ENCODE measurements around the gene EXTL1.

EXTL1 gene

DNA sequence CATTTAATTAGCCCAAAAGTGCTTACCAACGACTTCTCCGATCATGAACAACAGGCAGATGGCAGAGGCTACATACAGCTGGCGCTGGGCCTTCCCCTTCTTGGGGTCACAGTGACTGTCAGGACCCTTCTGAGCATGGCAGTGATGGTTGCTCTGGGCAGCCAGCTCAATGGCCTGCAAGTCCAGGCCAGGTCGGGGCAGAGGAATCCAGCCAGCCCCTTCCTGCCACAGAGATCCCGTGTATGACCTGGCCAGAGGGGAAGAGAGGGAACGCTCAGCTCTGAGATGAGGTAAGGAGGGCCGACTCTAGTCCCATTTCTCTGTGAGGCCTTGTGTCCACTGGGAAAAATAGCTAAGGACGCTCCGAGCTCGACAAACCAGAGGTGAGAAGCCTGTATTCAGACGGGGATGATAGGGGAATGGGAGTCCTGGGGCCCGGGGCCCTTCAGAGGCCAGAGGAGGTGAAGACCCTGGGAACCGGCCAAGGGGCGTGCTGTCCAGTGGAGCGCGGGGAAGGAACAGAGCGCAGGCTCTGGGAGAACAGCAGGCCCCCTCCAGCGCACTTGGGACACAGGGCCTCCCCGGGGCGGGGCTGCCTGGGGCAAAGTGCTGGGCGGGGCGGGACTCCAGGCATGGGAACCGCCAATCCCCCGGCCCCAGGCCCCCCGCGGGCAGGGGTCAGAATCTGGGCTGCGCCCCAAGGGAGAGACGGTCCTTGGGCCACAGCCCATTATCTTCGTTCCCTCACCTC, 23.6 kb downstream of the EXTL1 start:
- peaks cover 2% of the 10 kb centered on the region for H3K36me3 Mint-ChIP-seq (ENCODE audit: insufficient read depth)
- H3K27me3 Mint-ChIP-seq: peaks cover 76% of the 10 kb centered on the region
- DNase-seq (ENCODE audit: low spot score in 2 of 2) (no peak), ATAC-seq (replicated peaks; ENCODE audit: extremely low read depth, poor library complexity, severe bottlenecking) (no peak)
- H3K9me3 Mint-ChIP-seq: no peaks in the 10 kb centered on the region
- no peak overlapping the region for H3K4me3 Mint-ChIP-seq
- no peaks in the 10 kb centered on the region for H3K4me1 Mint-ChIP-seq
- no peak overlapping the region for H3K27ac Mint-ChIP-seq (ENCODE audit: low read depth)

DNA sequence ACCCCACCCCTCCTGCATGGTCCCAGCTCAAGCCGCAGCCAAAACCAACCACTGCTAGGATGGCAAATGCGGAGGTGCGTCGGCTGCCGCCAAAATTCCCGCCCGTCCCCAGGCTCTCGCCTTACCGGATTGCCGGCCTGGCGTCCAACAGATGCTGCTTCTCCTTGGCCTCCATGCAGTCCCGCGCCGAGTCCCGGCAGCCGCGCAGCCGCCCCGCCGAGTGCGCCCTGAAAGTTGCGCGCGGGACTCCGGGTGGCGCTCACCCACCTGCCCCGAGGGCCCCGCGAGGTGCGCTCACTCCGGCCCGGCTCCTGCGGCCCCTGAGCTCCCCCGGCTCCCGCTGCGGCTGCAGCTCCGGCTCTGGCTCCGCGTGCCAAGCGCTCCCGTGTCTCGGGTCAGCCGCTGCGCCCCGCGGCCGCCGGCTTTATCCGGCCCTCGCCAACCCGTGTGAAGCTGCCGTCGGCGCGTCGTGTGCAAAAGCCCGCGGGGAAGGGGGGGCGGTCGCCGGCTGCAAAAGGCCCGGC, 24.2 kb downstream of the EXTL1 start, which contains the start of gene SLC30A2:
TSS of gene SLC30A2 (minus strand) at position 397 of the 524 bp plus-strand sequence. CDS start at position 175, 222 bp downstream.
- Mint-ChIP-seq H3K27me3 (peaks cover 83% of the 10 kb centered on the region), H3K36me3 (ENCODE audit: insufficient read depth) (peaks cover 1% of the 10 kb centered on the region), H3K4me3 (no peak within 1 kb of the TSS), H3K9me3 (no peaks in the 10 kb centered on the region), H3K27ac (ENCODE audit: low read depth) (no peak within 1 kb of the TSS), H3K4me1 (no peaks in the 10 kb centered on the region)
- DNase-seq (ENCODE audit: low spot score in 2 of 2) (no peak), ATAC-seq (replicated peaks; ENCODE audit: extremely low read depth, poor library complexity, severe bottlenecking) (no peak)

DNA sequence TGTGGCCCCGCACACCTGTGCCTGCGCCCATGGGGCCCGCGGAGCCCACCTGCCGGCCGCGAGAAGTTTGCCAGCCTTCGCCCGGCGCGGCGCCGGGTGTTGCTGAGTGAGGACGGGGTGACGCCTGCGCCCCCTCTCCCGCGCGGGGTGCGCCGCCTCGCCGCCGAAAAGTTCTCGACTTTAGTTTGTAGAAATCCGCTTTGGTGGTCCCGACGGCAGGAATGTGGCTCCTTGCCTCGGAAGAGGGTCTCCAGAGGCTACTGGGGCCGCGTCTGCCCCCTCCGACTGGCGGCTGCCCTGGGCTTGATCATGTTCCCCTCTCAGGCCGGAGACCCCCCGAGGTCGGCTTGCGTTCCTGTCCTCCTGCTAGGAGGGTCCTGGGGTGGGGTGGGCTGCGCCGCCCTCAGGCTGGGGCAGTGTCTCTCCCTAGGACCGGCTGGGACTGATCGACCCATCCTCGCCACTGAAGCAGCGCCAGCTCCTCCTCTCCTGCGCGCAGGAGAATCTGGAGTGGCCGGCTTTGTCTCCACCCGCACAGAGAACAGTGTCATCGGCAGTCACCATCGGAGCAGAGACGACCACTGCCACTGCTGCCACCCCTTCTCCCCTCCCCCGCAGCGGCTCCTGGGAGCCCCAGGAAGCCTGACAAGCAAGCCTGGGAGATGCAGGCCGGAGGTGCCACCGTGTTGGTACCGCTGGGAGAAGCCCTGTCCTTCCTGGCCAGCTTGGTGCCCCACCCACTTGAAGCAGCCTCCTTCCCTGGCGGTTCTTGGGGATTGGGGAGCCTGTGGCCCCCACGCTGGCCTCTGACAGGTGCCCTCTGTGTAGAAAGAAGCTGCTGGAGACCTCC, 24.9 kb downstream of the EXTL1 start:
- Mint-ChIP-seq H3K4me1 (no peaks in the 10 kb centered on the region), H3K9me3 (no peaks in the 10 kb centered on the region), H3K36me3 (ENCODE audit: insufficient read depth) (no peaks in the 10 kb centered on the region), H3K27ac (ENCODE audit: low read depth) (no peak overlapping the region), H3K27me3 (peaks cover 88% of the 10 kb centered on the region), H3K4me3 (no peak overlapping the region)
- DNase-seq (ENCODE audit: low spot score in 2 of 2): no peak
- ATAC-seq (replicated peaks; ENCODE audit: extremely low read depth, poor library complexity, severe bottlenecking): no peak

DNA sequence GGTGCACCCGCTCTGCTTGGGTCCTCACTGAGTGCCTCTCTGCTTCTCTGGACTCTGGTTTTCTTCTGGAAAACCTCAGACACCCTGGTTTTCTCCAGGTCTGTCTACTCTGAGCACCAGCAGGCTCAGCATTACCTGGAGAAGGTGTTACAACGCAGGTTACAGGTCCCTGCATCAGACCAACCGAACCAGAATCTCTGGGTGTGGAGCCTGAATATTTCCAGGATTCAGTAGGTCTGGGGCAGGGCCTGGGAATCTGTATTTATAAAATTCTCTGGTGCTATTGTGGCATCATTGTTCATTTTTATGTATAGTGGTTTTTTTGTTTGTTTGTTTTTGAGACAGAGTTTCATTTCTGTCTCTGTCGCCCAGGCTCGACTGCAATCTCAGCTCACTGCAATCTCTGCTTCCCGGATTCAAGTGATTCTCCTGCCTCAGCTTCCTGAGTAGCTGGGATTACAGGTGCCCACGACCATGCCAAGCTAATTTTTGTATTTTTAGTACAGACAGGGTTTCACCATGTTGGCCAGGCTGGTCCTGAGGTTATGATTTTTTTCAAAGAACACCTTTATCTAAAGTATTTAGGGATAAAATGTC, 25.8 kb downstream of the EXTL1 start:
- no peak for DNase-seq (ENCODE audit: low spot score in 2 of 2)
- Mint-ChIP-seq H3K4me1 (no peaks in the 10 kb centered on the region), H3K27ac (ENCODE audit: low read depth) (no peak overlapping the region), H3K9me3 (no peaks in the 10 kb centered on the region), H3K36me3 (ENCODE audit: insufficient read depth) (no peaks in the 10 kb centered on the region), H3K4me3 (no peak overlapping the region), H3K27me3 (peaks cover 93% of the 10 kb centered on the region)
- no peak for ATAC-seq (replicated peaks; ENCODE audit: extremely low read depth, poor library complexity, severe bottlenecking)

DNA sequence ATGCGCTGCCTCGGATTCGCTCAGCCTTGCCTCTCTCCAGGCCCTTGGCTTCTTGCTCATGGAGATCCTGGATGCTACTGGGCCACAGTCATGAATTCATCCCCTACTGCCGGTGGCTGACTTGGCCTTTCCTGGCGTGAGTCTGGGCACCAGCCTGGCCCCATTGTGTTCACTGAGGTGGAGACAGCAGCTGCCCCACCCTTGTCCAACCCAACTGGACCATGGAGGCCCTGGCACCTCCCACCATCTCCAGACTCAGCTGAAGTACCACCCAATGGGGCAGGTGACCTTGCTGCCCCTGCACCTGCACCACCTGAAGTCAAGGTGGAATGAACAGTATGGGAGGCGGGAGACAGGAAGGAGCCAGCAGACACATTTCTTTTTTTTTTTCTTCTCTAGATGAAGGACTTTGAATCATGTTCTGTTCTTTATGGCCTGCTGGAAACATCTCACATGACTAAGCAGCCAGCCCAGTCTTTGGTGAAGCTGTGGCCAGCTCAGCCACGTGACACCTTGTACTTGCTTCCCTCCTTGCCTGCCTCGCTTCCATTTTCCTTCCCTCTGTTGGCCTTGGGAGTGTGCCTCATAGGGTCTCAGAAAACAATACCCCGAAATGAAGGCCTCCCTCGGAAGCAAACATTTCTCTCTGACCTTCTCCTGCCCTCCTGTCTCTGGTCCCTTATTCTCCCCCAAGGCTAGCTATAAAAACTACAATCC, 28.1 kb downstream of the EXTL1 start:
- Mint-ChIP-seq H3K36me3 (ENCODE audit: insufficient read depth) (no peaks in the 10 kb centered on the region), H3K27ac (ENCODE audit: low read depth) (no peak overlapping the region), H3K9me3 (no peaks in the 10 kb centered on the region), H3K4me1 (no peaks in the 10 kb centered on the region), H3K27me3 (peaks cover 84% of the 10 kb centered on the region), H3K4me3 (no peak overlapping the region)
- DNase-seq (ENCODE audit: low spot score in 2 of 2): no peak
- ATAC-seq (replicated peaks; ENCODE audit: extremely low read depth, poor library complexity, severe bottlenecking): no peak

DNA sequence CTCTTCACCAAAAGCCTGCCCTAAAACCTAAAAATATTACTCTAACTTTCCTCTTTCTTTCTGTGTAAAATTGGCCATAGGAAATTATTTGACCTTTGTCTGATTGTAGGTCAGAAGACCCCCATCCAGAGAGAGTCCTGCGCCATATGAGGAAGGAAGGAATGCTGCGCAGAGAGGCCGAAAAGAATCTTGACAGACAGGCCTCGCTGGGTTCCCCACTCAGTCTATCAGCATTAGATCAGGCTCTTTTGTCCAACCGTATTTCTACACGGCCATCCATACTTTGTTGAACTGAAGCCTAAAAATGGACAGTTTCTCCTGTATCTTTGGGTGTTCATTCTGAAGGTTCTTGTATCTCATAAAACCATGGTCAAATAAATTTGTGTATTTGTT, 28.7 kb downstream of the EXTL1 start:
- H3K4me3 Mint-ChIP-seq: no peak overlapping the region
- peaks cover 82% of the 10 kb centered on the region for H3K27me3 Mint-ChIP-seq
- no peak for ATAC-seq (replicated peaks; ENCODE audit: extremely low read depth, poor library complexity, severe bottlenecking)
- no peaks in the 10 kb centered on the region for H3K36me3 Mint-ChIP-seq (ENCODE audit: insufficient read depth)
- DNase-seq (ENCODE audit: low spot score in 2 of 2): no peak
- no peaks in the 10 kb centered on the region for H3K9me3 Mint-ChIP-seq
- H3K27ac Mint-ChIP-seq (ENCODE audit: low read depth): no peak overlapping the region
- H3K4me1 Mint-ChIP-seq: no peaks in the 10 kb centered on the region

DNA sequence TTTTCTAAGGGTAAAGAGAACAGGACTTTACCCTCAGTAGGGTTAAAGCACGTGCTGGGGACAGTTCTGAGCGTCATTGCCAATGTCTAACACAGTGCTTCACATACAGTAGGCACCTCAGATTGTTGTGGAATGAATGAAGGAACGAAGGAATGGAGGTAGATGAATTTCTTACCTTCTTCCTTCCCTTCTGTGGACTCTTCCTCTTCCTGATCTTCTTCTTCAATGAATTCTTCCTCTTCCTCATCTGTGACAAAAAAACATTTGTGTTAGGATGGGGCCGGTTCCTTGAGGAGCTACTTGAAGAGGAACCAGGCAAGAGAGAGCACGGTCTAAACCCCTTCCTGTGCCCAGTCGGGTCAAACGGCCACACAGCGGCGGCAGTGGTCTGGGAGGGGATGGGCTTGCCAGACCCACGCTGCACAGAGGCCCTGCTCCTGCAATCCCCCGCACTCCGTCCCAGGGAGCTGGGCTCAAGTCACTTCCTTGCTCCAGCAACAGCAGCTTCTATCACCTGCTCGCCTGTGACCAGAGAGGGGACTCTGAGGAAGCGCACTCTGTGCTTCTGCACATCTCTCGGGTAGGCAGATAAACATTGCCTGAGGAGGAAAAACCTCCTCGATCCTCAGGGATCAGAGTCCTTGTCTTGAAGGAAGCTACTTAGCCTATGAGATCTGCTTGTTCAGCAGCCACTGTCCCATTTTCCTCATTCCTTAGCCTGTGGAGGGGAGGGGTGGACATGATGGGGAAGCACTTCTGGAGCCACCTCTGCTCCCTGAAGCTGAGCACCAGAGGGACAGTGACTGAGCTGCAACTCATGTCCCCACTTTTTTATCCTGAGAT, 32.4 kb downstream of the EXTL1 start:
- peaks cover 82% of the 10 kb centered on the region for H3K27me3 Mint-ChIP-seq
- no peak overlapping the region for H3K27ac Mint-ChIP-seq (ENCODE audit: low read depth)
- no peaks in the 10 kb centered on the region for H3K9me3 Mint-ChIP-seq
- no peak overlapping the region for H3K4me3 Mint-ChIP-seq
- no peak for DNase-seq (ENCODE audit: low spot score in 2 of 2)
- H3K36me3 Mint-ChIP-seq (ENCODE audit: insufficient read depth): no peaks in the 10 kb centered on the region
- no peaks in the 10 kb centered on the region for H3K4me1 Mint-ChIP-seq
- no peak for ATAC-seq (replicated peaks; ENCODE audit: extremely low read depth, poor library complexity, severe bottlenecking)

DNA sequence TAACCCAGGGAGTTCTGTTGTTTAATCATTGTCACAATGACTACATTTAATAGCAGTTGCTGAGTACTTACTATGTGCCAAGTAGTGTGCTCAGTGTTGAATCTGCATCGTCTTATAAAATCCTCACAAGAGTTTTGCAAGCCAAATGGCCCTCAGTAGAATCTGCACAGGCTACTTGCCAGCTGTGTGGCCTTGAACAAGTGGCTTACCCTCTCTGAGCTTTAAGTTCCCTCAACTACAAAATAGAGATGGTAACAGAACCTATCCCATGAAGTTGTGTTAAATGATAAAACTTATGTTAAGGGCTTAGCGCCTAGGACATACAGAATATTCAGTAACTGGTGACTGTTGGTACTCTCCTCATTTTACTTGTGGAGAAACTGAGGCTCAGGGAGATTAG, 33.5 kb downstream of the EXTL1 start:
- Mint-ChIP-seq H3K27ac (ENCODE audit: low read depth) (no peak overlapping the region), H3K27me3 (peaks cover 82% of the 10 kb centered on the region), H3K4me3 (no peak overlapping the region), H3K9me3 (no peaks in the 10 kb centered on the region), H3K36me3 (ENCODE audit: insufficient read depth) (no peaks in the 10 kb centered on the region), H3K4me1 (no peaks in the 10 kb centered on the region)
- DNase-seq (ENCODE audit: low spot score in 2 of 2): no peak
- ATAC-seq (replicated peaks; ENCODE audit: extremely low read depth, poor library complexity, severe bottlenecking): no peak

DNA sequence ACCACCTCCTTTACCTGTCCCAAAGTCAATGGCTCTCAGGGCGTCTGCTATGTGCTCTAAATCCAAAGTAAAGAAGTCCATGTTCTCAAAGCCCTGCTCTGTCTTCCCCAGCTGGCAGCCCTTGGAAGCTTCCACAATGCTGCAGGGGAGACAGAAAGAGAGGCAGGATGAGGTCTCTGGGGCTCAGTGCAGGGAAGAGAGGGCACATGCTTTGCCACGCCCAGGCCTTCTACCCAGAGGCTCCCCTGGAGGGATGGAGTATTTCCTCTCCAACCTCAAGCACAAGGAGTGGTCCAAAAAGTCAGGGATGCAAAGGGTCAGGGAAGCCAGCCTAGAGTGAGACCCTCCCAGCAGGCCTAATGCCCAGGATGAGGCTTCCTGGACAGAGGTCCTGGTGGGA, 35.6 kb downstream of the EXTL1 start:
- no peak overlapping the region for H3K4me3 Mint-ChIP-seq
- H3K27me3 Mint-ChIP-seq: peaks cover 72% of the 10 kb centered on the region
- DNase-seq (ENCODE audit: low spot score in 2 of 2): no peak
- no peaks in the 10 kb centered on the region for H3K36me3 Mint-ChIP-seq (ENCODE audit: insufficient read depth)
- no peaks in the 10 kb centered on the region for H3K4me1 Mint-ChIP-seq
- no peaks in the 10 kb centered on the region for H3K9me3 Mint-ChIP-seq
- no peak for ATAC-seq (replicated peaks; ENCODE audit: extremely low read depth, poor library complexity, severe bottlenecking)
- H3K27ac Mint-ChIP-seq (ENCODE audit: low read depth): no peak overlapping the region

DNA sequence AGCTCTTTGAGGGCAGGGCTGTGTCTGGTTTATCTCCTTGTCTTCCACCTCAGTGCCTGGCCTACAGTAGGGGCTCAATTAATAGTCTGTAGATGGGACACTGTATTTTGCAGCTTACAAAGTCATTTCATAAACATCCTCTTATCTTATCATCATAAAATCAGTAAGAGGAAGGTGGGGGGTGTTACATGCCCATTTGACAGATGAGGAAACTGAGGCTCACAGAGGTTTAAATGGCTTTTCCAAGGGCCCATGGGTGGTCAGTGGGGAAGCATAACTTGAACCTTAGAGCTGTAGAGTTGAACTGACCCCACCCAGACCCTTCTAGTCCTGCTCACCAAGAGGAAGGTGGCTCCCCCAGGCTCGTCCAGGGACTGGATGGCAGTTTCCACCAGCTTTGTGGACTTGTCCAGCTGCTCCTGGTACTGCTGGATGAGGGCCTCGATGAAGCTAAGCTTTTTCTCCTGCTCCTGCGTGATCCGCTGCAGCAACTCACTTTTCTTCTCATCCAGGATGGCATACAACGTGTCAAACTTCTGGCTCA, 36.5 kb downstream of the EXTL1 start:
- Mint-ChIP-seq H3K9me3 (no peaks in the 10 kb centered on the region), H3K27me3 (peaks cover 70% of the 10 kb centered on the region), H3K27ac (ENCODE audit: low read depth) (no peak overlapping the region), H3K4me3 (no peak overlapping the region), H3K4me1 (no peaks in the 10 kb centered on the region), H3K36me3 (ENCODE audit: insufficient read depth) (no peaks in the 10 kb centered on the region)
- no peak for DNase-seq (ENCODE audit: low spot score in 2 of 2)
- ATAC-seq (replicated peaks; ENCODE audit: extremely low read depth, poor library complexity, severe bottlenecking): no peak

DNA sequence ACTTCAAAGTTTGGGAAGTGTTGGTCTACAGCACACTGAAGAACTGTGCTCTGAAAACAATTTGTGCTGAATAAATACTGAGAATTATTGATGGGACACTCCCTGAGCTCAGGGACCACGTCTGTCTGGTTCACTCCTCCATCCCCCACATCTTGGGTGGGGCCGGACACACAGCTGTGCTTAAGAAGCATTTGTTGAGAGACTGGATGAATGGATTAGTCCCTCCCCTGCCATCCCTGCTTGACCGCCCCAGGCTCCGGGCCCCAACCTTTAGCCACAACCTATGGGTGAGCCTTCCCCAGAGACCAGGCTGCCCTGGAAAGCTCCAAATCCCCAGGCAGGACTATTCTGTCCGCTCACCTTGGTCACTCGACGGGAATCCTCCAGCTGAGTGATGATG, 38.3 kb downstream of the EXTL1 start:
- Mint-ChIP-seq H3K4me3 (no peak overlapping the region), H3K36me3 (ENCODE audit: insufficient read depth) (no peaks in the 10 kb centered on the region), H3K9me3 (no peaks in the 10 kb centered on the region), H3K27ac (ENCODE audit: low read depth) (no peak overlapping the region), H3K27me3 (peaks cover 68% of the 10 kb centered on the region), H3K4me1 (no peaks in the 10 kb centered on the region)
- no peak for DNase-seq (ENCODE audit: low spot score in 2 of 2)
- ATAC-seq (replicated peaks; ENCODE audit: extremely low read depth, poor library complexity, severe bottlenecking): no peak
